Measurements from ENCODE around the gene FYB1. TPM values are rescaled to one million over a fixed set of nuclear protein-coding genes. Genes with fewer than 3 reads are reported as not detected.

FYB1 gene
- total RNA-seq, 4 donors from 2014 or later: 2.8 to 14.1 (median 11.9) TPM

DNA sequence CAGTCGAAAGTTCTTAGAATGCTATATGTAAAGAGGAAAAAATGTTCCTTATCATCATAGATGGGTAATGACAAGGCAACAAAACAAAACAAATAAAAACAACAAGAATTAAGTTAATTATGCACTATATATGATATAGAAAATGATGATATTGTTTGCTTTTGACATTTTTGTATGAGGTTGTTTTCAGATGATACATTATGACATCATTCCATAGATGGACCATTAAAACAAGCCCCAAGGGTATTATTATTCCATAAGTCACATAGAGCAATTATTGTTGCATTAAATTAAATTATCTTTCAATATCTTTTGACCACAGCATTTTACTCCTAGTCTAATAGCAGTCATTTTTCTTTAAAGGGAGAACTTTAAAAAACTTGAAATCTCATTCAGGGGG lies 88.6 kb downstream of the FYB1 start:
- no peaks in the 10 kb centered on the region for H3K4me1 ChIP-seq
- H3K4me3 ChIP-seq: no peak overlapping the region
- TF ChIP-seq CTCF (IDR thresholded peaks at IDR 0.05): no peak
- TF ChIP-seq POLR2A (IDR thresholded peaks at IDR 0.05): no peak
- no peaks in the 10 kb centered on the region for H3K9me3 ChIP-seq
- H3K36me3 ChIP-seq: peaks cover 0 to 4% (median 0%) of the 10 kb centered on the region in 3 donors
- intact Hi-C loops (cut with DNase I): no loop called here
- 60 to 93% methylated on average over 1 of the region's 1 CpG for WGBS, 2 donors
- H3K27me3 ChIP-seq: no peaks in the 10 kb centered on the region
- H3K27ac ChIP-seq: no peak overlapping the region
- no peak for DNase-seq

- intact Hi-C loops (cut with DNase I): no loop called here
- H3K4me1 ChIP-seq: no peaks in the 10 kb centered on the region
- no peaks in the 10 kb centered on the region for H3K9me3 ChIP-seq
- no peak for TF ChIP-seq CTCF (IDR thresholded peaks at IDR 0.05)
- TF ChIP-seq POLR2A (IDR thresholded peaks at IDR 0.05): no peak
- no peaks in the 10 kb centered on the region for H3K36me3 ChIP-seq
- DNase-seq: no peak
- no peaks in the 10 kb centered on the region for H3K27me3 ChIP-seq
- no peak overlapping the region for H3K27ac ChIP-seq
- H3K4me3 ChIP-seq: no peak overlapping the region
- WGBS, 2 donors: 81 to 86% methylated on average over 2 of the region's 2 CpGs
Measured at GRCh38 chr5:39121922-39122321, 97.4 kb downstream of the FYB1 start.

DNA sequence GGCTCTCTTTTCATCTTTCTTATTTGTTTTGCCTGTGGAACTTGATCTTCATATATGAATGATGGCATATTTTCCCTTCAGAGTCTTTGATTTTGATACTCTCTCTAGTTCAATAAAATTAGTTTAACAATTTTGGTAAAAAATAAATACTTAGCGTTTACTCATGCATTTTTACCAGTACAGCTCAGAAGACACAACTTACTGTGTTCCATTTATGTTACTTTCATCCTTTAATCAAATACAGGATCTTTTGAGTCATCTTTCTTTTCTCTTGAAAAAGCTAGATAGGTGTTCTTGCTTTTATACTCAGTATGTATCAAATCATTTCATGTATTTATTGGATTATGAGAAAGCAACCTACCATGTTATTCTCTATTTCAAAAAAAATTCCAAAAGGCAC lies 98.0 kb downstream of the FYB1 start:
- Histone ChIP-seq H3K4me1 (no peaks in the 10 kb centered on the region), H3K27ac (no peak overlapping the region), H3K9me3 (no peaks in the 10 kb centered on the region), H3K27me3 (no peaks in the 10 kb centered on the region), H3K36me3 (no peaks in the 10 kb centered on the region), H3K4me3 (no peak overlapping the region)
- intact Hi-C loops (cut with DNase I): no loop called here
- DNase-seq: no peak
- no peak for TF ChIP-seq POLR2A (IDR thresholded peaks at IDR 0.05)
- TF ChIP-seq CTCF (IDR thresholded peaks at IDR 0.05): no peak
- WGBS, 2 donors: 52 to 58% methylated on average over 1 of the region's 1 CpG

DNA sequence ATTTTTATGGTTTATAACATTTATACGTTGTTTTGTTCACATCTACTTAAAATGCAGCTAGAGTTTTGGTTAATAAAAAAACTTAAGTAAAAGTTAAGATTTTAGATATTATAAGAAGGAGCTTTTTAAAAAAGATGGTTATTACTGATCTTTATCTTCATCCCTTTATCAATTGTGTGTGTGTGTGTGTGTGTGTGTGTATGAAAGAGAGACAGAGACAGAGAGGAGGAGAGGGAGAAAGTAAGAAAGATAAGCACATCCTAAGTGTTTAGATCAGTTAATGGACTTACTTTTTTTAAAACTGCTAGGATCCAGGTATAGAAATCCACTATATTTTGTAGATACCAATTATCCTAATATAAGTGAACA lies 99.3 kb downstream of the FYB1 start:
- no peak for DNase-seq
- Histone ChIP-seq H3K27ac (no peak overlapping the region), H3K36me3 (no peaks in the 10 kb centered on the region), H3K4me3 (no peak overlapping the region), H3K4me1 (no peaks in the 10 kb centered on the region), H3K9me3 (no peaks in the 10 kb centered on the region), H3K27me3 (no peaks in the 10 kb centered on the region)
- WGBS, 2 donors: 78 to 79% methylated on average over 1 of the region's 1 CpG
- intact Hi-C loops (cut with DNase I): no loop called here
- TF ChIP-seq POLR2A (IDR thresholded peaks at IDR 0.05) (no peak), CTCF (IDR thresholded peaks at IDR 0.05) (no peak)

- intact Hi-C loops (cut with DNase I): no loop called here
- DNase-seq: no peak
- H3K4me3 ChIP-seq: no peak overlapping the region
- no peaks in the 10 kb centered on the region for H3K4me1 ChIP-seq
- TF ChIP-seq CTCF (IDR thresholded peaks at IDR 0.05) (no peak), POLR2A (IDR thresholded peaks at IDR 0.05) (no peak)
- no peak overlapping the region for H3K27ac ChIP-seq
- H3K9me3 ChIP-seq: no peaks in the 10 kb centered on the region
- WGBS, 2 donors: 63 to 72% methylated on average over 3 of the region's 3 CpGs
- no peaks in the 10 kb centered on the region for H3K36me3 ChIP-seq
- no peaks in the 10 kb centered on the region for H3K27me3 ChIP-seq
Measured at GRCh38 chr5:39119404-39120051, 99.8 kb downstream of the FYB1 start.

Measured in esophagus squamous epithelium (tissue), 5 donors.